Activated B cell treated with CpG ODN at 0.5 μM for 24 hours (primary cell): Measurements from ENCODE around the gene NEMP2. TPM values are rescaled to one million over a fixed set of nuclear protein-coding genes. Genes with fewer than 3 reads are reported as not detected.

Source experiments
- ATAC-seq: fragments of 200-7000 bp; cut with Tn5 transposase; one replicate; pipeline ENCODE4 v1.10.0; 2021; ENCODE audit warnings: low read depth, mild to moderate bottlenecking, moderate library complexity
- CTCF ChIA-PET: fragments of 350-600 bp; sonication (Branson Sonifier 250); formaldehyde crosslinking; loops from one replicate; lab custom pipeline; 2021; ENCODE audit warnings: antibody characterized with exemption; lab: Charles Lee
- POLR2A ChIA-PET: fragments of 350-600 bp; sonication (Branson Sonifier 250); formaldehyde crosslinking; loops from one replicate; lab custom pipeline; 2021; ENCODE audit warnings: antibody characterized with exemption; lab: Charles Lee
- DNase-seq: peaks from one replicate; pipeline ENCODE4 v3.0.0; 2022
- H3K27ac Mint-ChIP-seq: one replicate; pipeline ENCODE4 v1.8.0; 2020; ENCODE audit warnings: mixed read lengths
- H3K27me3 Mint-ChIP-seq: one replicate; pipeline ENCODE4 v1.8.0; 2021; ENCODE audit warnings: mixed read lengths
- H3K36me3 Mint-ChIP-seq: one replicate; pipeline ENCODE4 v1.8.0; 2021; ENCODE audit warnings: low read depth, mixed read lengths
- H3K4me1 Mint-ChIP-seq: one replicate; pipeline ENCODE4 v1.8.0; 2021; ENCODE audit warnings: mixed read lengths
- H3K4me3 Mint-ChIP-seq: one replicate; pipeline ENCODE4 v1.8.0; 2020; ENCODE audit warnings: mild to moderate bottlenecking, mixed read lengths
- H3K9me3 Mint-ChIP-seq: one replicate; pipeline ENCODE4 v1.8.0; 2020; ENCODE audit warnings: mixed read lengths
- intact Hi-C: fragments of 100-400 bp; cut with micrococcal nuclease; formaldehyde crosslinking; loops from one replicate; pipeline ENCODE4 v1.15.1; 2024
- total RNA-seq: library from RNA; stranded (reverse); gene quantifications from 2 replicates; pipeline ENCODE4 v1.2.3, GENCODE V29; 2022
- TF ChIP-seq, protein P1 (sequence below): fragments of 200-600 bp; IDR thresholded peaks from one replicate; pipeline ENCODE4 v1.8.0; 2022; ENCODE audit warnings: antibody characterized with exemption, mild to moderate bottlenecking

NEMP2 gene
- total RNA-seq, 1 donor from 2014 or later = 14.2 TPM

DNA sequence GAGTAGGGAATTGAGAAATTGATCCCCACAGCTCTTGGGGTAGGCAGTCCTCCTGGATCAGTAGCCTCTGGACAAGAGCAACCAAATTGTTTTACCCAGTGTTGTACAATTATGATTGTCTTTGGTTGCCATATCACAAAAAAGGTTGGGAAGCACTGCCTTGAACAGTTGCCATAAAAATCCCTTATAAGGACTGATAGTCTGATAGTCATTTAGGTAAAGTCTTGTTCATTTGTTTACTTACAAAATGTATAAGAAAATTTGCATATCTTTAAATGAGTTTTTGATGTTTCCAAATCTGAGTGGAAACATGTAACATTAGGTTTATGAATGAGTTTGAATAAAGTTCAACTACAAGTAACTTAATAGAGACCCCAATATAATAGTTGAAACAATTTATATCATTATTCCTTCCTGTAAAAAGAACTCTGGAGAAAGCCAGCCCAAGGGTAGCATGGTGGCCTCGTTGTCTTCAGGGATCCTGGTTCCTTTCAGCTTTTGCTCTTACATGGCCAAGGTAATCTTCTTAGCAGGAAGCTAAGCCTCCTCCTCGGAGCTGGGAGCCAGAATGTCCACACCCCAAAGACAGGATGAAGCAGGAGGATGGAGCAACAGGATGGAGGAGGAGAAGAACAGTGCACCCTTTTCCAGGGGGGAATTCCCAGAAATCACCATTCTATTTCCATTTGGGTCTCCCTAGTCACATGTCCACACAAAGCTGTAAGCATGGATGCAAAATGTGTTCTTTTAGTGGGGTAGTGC is 35.7 kb upstream of the NEMP2 start:
- Mint-ChIP-seq H3K4me1 (no peaks in the 10 kb centered on the region), H3K9me3 (peaks cover 12% of the 10 kb centered on the region), H3K27ac (no peak overlapping the region), H3K36me3 (peaks cover 4% of the 10 kb centered on the region), H3K27me3 (no peaks in the 10 kb centered on the region), H3K4me3 (no peak overlapping the region)
- intact Hi-C loops = no loop called here
- DNase-seq = no peak
- ATAC-seq = no peak
- ChIA-PET CTCF (no interaction called here), POLR2A (no interaction called here)
- TF ChIP-seq, protein P1, sequence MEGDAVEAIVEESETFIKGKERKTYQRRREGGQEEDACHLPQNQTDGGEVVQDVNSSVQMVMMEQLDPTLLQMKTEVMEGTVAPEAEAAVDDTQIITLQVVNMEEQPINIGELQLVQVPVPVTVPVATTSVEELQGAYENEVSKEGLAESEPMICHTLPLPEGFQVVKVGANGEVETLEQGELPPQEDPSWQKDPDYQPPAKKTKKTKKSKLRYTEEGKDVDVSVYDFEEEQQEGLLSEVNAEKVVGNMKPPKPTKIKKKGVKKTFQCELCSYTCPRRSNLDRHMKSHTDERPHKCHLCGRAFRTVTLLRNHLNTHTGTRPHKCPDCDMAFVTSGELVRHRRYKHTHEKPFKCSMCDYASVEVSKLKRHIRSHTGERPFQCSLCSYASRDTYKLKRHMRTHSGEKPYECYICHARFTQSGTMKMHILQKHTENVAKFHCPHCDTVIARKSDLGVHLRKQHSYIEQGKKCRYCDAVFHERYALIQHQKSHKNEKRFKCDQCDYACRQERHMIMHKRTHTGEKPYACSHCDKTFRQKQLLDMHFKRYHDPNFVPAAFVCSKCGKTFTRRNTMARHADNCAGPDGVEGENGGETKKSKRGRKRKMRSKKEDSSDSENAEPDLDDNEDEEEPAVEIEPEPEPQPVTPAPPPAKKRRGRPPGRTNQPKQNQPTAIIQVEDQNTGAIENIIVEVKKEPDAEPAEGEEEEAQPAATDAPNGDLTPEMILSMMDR = no peak

DNA sequence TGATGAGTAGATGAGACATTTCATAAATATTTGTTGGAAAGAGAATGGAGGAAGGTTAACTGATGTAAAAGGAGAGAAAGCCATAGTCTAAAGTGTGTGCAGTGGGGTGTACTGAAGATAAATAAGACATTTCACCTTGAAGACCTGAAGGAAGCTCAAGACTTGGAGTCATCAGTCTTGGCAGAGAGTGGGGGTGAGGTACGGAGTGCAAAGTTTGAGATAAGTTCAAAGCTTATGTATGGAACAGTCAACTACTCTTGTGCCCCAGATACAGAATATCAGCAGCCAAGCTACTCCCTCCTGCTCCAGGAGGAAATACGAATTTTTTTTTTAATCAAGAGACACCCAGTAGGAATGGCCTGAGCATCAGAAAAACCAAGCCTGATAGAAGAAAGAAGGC is 30.3 kb upstream of the NEMP2 start:
- DNase-seq (no peak), ATAC-seq (no peak)
- no peaks in the 10 kb centered on the region for H3K27me3 Mint-ChIP-seq
- no peak overlapping the region for H3K27ac Mint-ChIP-seq
- H3K9me3 Mint-ChIP-seq = peaks cover 14% of the 10 kb centered on the region
- TF ChIP-seq, protein P1 = no peak
- CTCF ChIA-PET = interaction anchor here (1.1 kb wide), 1 partner anchor 9 kb away, joined by 3 read pairs; no protein-coding TSS in a partner anchor
- intact Hi-C loops = no loop called here
- POLR2A ChIA-PET = interaction anchor here (1.0 kb wide), 1 partner anchor 83 kb away, joined by 4 read pairs; no protein-coding TSS in a partner anchor
- H3K4me1 Mint-ChIP-seq = peaks cover 10% of the 10 kb centered on the region
- peaks cover 4% of the 10 kb centered on the region for H3K36me3 Mint-ChIP-seq
- no peak overlapping the region for H3K4me3 Mint-ChIP-seq

DNA sequence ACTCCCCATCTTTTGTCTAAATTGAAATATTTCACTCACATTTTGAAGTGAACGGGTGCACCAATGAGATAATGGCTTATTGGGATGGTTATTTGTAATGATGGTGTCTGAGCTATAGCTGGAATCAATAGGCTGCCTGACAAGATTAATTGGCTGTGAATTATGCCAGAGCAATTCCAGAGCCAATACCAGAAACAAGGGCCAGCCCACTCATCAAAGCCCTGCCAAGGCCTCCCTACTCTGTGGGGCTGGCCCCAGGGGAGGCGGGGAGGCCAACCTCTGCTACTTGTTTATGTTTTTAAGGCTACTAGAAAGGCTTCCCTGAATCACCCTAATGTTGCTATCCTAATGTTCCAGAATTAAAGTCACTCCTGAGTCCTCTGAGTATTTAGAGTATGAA is 29.1 kb upstream of the NEMP2 start:
- POLR2A ChIA-PET = interaction anchor here (1.0 kb wide), 1 partner anchor 84 kb away, joined by 4 read pairs; no protein-coding TSS in a partner anchor
- H3K27me3 Mint-ChIP-seq = no peaks in the 10 kb centered on the region
- H3K36me3 Mint-ChIP-seq = peaks cover 4% of the 10 kb centered on the region
- H3K27ac Mint-ChIP-seq = no peak overlapping the region
- DNase-seq = no peak
- H3K4me1 Mint-ChIP-seq = peaks cover 10% of the 10 kb centered on the region
- TF ChIP-seq, protein P1 = no peak
- ATAC-seq = no peak
- CTCF ChIA-PET = no interaction called here
- intact Hi-C loops = no loop called here
- H3K9me3 Mint-ChIP-seq = peaks cover 14% of the 10 kb centered on the region
- H3K4me3 Mint-ChIP-seq = no peak overlapping the region

DNA sequence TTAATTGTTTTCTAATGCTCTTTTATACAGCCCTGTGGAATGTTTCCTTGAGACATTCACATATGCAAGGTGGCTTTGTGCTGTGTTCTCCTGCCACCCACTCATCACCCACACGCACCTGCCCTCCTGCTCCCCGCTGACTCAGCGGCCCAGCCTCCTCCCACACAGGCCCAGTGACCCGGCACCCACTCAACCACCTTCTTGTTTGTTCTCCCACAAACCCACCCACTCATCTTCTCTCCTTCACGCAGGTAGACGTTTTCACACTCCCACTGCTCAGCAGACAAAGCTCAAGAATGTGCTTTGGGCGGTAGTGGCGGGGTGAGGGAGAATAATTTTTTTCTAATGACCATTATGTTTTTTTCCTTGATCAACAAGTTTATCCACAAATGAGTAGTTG is 28.6 kb upstream of the NEMP2 start:
- H3K27ac Mint-ChIP-seq = no peak overlapping the region
- ChIA-PET POLR2A (interaction anchor here (1.2 kb wide), 1 partner anchor 29 kb away, joined by 5 read pairs; the partner anchor contains the start of gene NEMP2), CTCF (no interaction called here)

DNA sequence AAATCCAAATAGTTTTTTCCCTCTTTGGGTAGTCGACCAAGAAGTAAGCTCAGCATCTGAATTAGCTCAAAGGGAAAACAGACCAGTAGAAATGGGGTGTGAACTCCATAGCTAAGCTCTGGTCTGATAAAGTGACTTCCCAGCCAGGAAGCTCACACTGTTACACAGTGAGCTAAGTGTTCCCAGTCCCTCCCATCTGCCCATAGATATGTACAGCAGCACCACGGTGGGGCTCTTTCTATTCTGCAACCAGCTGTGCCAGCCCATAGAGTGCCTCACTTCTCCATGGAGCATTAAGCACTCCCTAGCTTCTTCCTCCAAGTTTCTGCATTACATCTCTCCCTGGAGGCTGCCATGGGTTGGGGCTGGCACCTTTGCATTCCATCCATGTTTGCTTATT is 27.6 kb upstream of the NEMP2 start:
- Mint-ChIP-seq H3K4me1 (peaks cover 10% of the 10 kb centered on the region), H3K4me3 (no peak overlapping the region)

More for the DNA sequence above, 28.6 kb upstream of the NEMP2 start:
- H3K36me3 Mint-ChIP-seq = peaks cover 4% of the 10 kb centered on the region
- no peak overlapping the region for H3K4me3 Mint-ChIP-seq
- H3K4me1 Mint-ChIP-seq = peaks cover 10% of the 10 kb centered on the region
- peaks cover 14% of the 10 kb centered on the region for H3K9me3 Mint-ChIP-seq
- intact Hi-C loops = no loop called here
- ATAC-seq (peak; percentile 45), DNase-seq (no peak)
- H3K27me3 Mint-ChIP-seq = no peaks in the 10 kb centered on the region
- TF ChIP-seq, protein P1 = no peak

More for the DNA sequence above, 27.6 kb upstream of the NEMP2 start:
- ChIA-PET POLR2A (interaction anchor here (1.2 to 1.8 kb wide), 2 partner anchors 21 to 28 kb away, joined by 5 to 7 read pairs; partner anchors contain the start of gene NEMP2), CTCF (no interaction called here)
- Mint-ChIP-seq H3K36me3 (no peaks in the 10 kb centered on the region), H3K9me3 (peaks cover 8% of the 10 kb centered on the region), H3K27me3 (no peaks in the 10 kb centered on the region), H3K27ac (no peak overlapping the region)
- intact Hi-C loops = no loop called here
- TF ChIP-seq, protein P1 = no peak
- no peak for ATAC-seq
- no peak for DNase-seq
